Astrocyte (in vitro differentiated cells and primary cell): ENCODE results near the gene ARMC9. TPM values are rescaled to one million over a fixed set of nuclear protein-coding genes. Genes with fewer than 3 reads are reported as not detected.

Experiments used
- DNase-seq: peaks from one replicate; pipeline ENCODE4 v3.0.0-alpha.2; 2010; ENCODE audit warnings: low read depth
- FAIRE-seq: peaks from 2 replicates; lab custom pipeline; 2011; peaks lifted over from hg19 to GRCh38; lab: Jason Lieb, UNC
- H2AFZ ChIP-seq: 2 replicates; pipeline ENCODE4 v1.6.0; 2012; ENCODE audit warnings: low read depth, low read length, inconsistent platforms
- H3K27ac ChIP-seq: 2 replicates; pipeline ENCODE4 v1.5.1; 2011; ENCODE audit warnings: low read depth, low read length, inconsistent platforms
- H3K27me3 ChIP-seq: 2 replicates; pipeline ENCODE4 v1.6.0; 2011; ENCODE audit warnings: low read length, inconsistent platforms; ENCODE audit not compliant: insufficient read depth
- H3K36me3 ChIP-seq: 2 replicates; pipeline ENCODE4 v1.5.1; 2011; ENCODE audit warnings: low read length, inconsistent platforms; ENCODE audit not compliant: insufficient read depth
- H3K4me1 ChIP-seq: 2 replicates; pipeline ENCODE4 v1.5.1; 2011; ENCODE audit warnings: low read length, inconsistent platforms; ENCODE audit not compliant: insufficient read depth
- H3K4me2 ChIP-seq: 2 replicates; pipeline ENCODE4 v1.6.0; 2012; ENCODE audit warnings: low read length, inconsistent platforms
- H3K4me3 ChIP-seq: 2 replicates; pipeline ENCODE4 v1.5.1; 2011; ENCODE audit warnings: low read depth, mild to moderate bottlenecking, low read length, inconsistent platforms; ENCODE audit not compliant: insufficient read depth
- H3K79me2 ChIP-seq: 2 replicates; pipeline ENCODE4 v1.6.0; 2012; ENCODE audit warnings: mild to moderate bottlenecking, low read length, inconsistent platforms; ENCODE audit not compliant: insufficient read depth
- H3K9ac ChIP-seq: 2 replicates; pipeline ENCODE4 v1.6.0; 2012; ENCODE audit warnings: mild to moderate bottlenecking, low read length, inconsistent platforms
- H3K9me3 ChIP-seq: 2 replicates; pipeline ENCODE4 v1.5.1; 2012; ENCODE audit warnings: low read depth, mild to moderate bottlenecking, low read length, inconsistent platforms; ENCODE audit not compliant: insufficient read depth
- H4K20me1 ChIP-seq: 2 replicates; pipeline ENCODE4 v1.6.0; 2012; ENCODE audit warnings: low read length, inconsistent platforms; ENCODE audit not compliant: insufficient read depth
- H3K27ac Mint-ChIP-seq: one replicate; pipeline ENCODE4 v1.8.0; 2021; ENCODE audit warnings: mild to moderate bottlenecking, mixed read lengths; ENCODE audit not compliant: unreplicated experiment
- H3K27me3 Mint-ChIP-seq: one replicate; pipeline ENCODE4 v1.8.0; 2021; ENCODE audit warnings: low read depth, mixed read lengths; ENCODE audit not compliant: unreplicated experiment
- H3K36me3 Mint-ChIP-seq: one replicate; pipeline ENCODE4 v1.8.0; 2021; ENCODE audit warnings: low read depth, mixed read lengths; ENCODE audit not compliant: unreplicated experiment
- H3K4me1 Mint-ChIP-seq: one replicate; pipeline ENCODE4 v1.8.0; 2021; ENCODE audit warnings: low read depth, mixed read lengths; ENCODE audit not compliant: unreplicated experiment
- H3K4me3 Mint-ChIP-seq: one replicate; pipeline ENCODE4 v1.8.0; 2021; ENCODE audit warnings: mild to moderate bottlenecking, moderate library complexity, mixed read lengths; ENCODE audit not compliant: unreplicated experiment
- H3K9me3 Mint-ChIP-seq: one replicate; pipeline ENCODE4 v1.8.0; 2021; ENCODE audit warnings: mild to moderate bottlenecking, mixed read lengths; ENCODE audit not compliant: unreplicated experiment
- CTCF ChIP-seq: IDR thresholded peaks from 2 replicates; pipeline ENCODE4 v1.5.1; 2011; ENCODE audit warnings: low read depth, mild to moderate bottlenecking, inconsistent platforms, low read length, moderate library complexity; ENCODE audit not compliant: insufficient read depth
- EZH2 ChIP-seq: IDR thresholded peaks from 2 replicates; pipeline ENCODE4 v1.6.1; 2012; ENCODE audit warnings: mild to moderate bottlenecking, low read length, inconsistent platforms; ENCODE audit not compliant: insufficient read depth
- total RNA-seq: library from RNA; stranded (reverse); gene quantifications from 2 replicates; pipeline ENCODE4 v1.2.1, GENCODE V29; 2021

Gene ARMC9
- total RNA-seq, 1 donor from 2014 or later, result 52.4 TPM

DNA sequence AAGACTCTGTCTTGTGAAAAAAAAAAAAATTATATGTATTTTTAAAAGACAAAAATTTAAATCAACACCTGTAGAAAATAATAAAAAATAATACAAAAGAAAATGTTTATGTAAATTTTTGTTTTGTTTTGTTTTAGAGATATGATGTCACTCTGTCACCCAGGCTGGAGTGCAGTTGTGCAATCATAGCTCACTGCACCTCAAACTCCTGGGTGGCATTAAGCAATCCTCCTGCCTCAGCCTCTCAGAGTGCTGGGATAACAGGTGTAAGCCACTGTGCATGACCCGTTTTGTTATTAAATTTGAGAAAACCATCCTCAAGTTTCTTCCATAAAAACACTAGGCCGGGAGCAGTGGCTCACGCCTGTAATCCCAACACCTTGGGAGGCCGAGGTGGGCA lies 140.9 kb downstream of the ARMC9 start:
- H3K27ac ChIP-seq, result no peak overlapping the region
- H3K27me3 ChIP-seq, result no peaks in the 10 kb centered on the region
- H3K9me3 Mint-ChIP-seq, result no peaks in the 10 kb centered on the region
- no peak overlapping the region for H3K4me3 Mint-ChIP-seq
- H3K36me3 ChIP-seq, result no peaks in the 10 kb centered on the region
- no peaks in the 10 kb centered on the region for H3K27me3 Mint-ChIP-seq
- H3K9me3 ChIP-seq, result no peaks in the 10 kb centered on the region
- FAIRE-seq (no peak), DNase-seq (no peak)
- peaks cover 6% of the 10 kb centered on the region for H4K20me1 ChIP-seq
- H3K4me2 ChIP-seq, result no peak overlapping the region
- no peak overlapping the region for H3K27ac Mint-ChIP-seq
- no peak overlapping the region for H2AFZ ChIP-seq
- no peaks in the 10 kb centered on the region for H3K4me1 ChIP-seq
- peaks cover 2% of the 10 kb centered on the region for H3K4me1 Mint-ChIP-seq
- no peak for TF ChIP-seq EZH2
- TF ChIP-seq CTCF, result no peak
- H3K4me3 ChIP-seq, result no peak overlapping the region
- no peaks in the 10 kb centered on the region for H3K79me2 ChIP-seq
- H3K9ac ChIP-seq, result no peak overlapping the region
- H3K36me3 Mint-ChIP-seq, result peaks cover 9% of the 10 kb centered on the region

DNA sequence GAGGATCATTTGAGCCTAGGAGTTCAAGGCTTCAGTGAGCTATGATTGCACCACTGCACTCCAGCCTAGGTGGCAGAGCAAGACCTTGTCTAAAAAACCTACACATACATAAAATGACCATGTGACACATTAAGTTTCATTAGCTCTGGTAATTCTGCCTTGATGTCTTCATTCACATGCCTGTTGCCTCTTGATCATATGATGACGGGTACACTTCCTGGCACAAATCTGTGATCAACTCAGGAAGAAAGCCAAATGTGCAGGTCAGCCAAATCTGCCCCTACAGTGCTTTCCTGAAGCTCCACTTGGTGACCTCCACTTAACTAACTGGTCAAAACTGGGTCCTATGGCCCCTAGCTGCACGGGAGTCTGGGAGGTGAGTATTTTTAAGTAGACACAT lies 142.7 kb downstream of the ARMC9 start:
- Histone ChIP-seq H4K20me1 (no peaks in the 10 kb centered on the region), H3K4me1 (no peaks in the 10 kb centered on the region), H2AFZ (no peak overlapping the region), H3K9me3 (no peaks in the 10 kb centered on the region), H3K9ac (no peak overlapping the region), H3K27ac (no peak overlapping the region), H3K4me2 (no peak overlapping the region), H3K27me3 (no peaks in the 10 kb centered on the region), H3K4me3 (no peak overlapping the region), H3K36me3 (no peaks in the 10 kb centered on the region), H3K79me2 (no peaks in the 10 kb centered on the region)
- Mint-ChIP-seq H3K4me3 (no peak overlapping the region), H3K27ac (no peak overlapping the region), H3K36me3 (peaks cover 14% of the 10 kb centered on the region), H3K4me1 (peaks cover 2% of the 10 kb centered on the region), H3K27me3 (no peaks in the 10 kb centered on the region), H3K9me3 (no peaks in the 10 kb centered on the region)
- TF ChIP-seq CTCF (no peak), EZH2 (no peak)
- DNase-seq, result no peak
- FAIRE-seq, result no peak

- Mint-ChIP-seq H3K36me3 (peaks cover 16% of the 10 kb centered on the region), H3K4me3 (no peak overlapping the region)
Observed at GRCh38 chr2:231342061-231342711, 143.8 kb downstream of the ARMC9 start.

More at GRCh38 chr2:231342061-231342711, 143.8 kb downstream of the ARMC9 start:
- H3K27ac ChIP-seq, result no peak overlapping the region
- TF ChIP-seq EZH2, result no peak
- TF ChIP-seq CTCF, result no peak
- no peak overlapping the region for H3K27ac Mint-ChIP-seq
- H3K9ac ChIP-seq, result no peak overlapping the region
- H3K4me1 ChIP-seq, result no peaks in the 10 kb centered on the region
- no peaks in the 10 kb centered on the region for H3K79me2 ChIP-seq
- H3K27me3 ChIP-seq, result no peaks in the 10 kb centered on the region
- no peak for DNase-seq
- no peak for FAIRE-seq
- H3K4me2 ChIP-seq, result no peak overlapping the region
- H4K20me1 ChIP-seq, result no peaks in the 10 kb centered on the region
- H3K4me1 Mint-ChIP-seq, result peaks cover 2% of the 10 kb centered on the region
- no peaks in the 10 kb centered on the region for H3K9me3 Mint-ChIP-seq
- H2AFZ ChIP-seq, result no peak overlapping the region
- H3K9me3 ChIP-seq, result no peaks in the 10 kb centered on the region
- no peaks in the 10 kb centered on the region for H3K36me3 ChIP-seq
- H3K27me3 Mint-ChIP-seq, result no peaks in the 10 kb centered on the region
- H3K4me3 ChIP-seq, result no peak overlapping the region
